LHCN-M2 (cell line): ENCODE measurements around the gene LRP5. TPM values are rescaled to one million over a fixed set of nuclear protein-coding genes. Genes with fewer than 3 reads are reported as not detected.
"Not testable (repeated sequence)": the region's sequence is repeated elsewhere in the genome, so short reads cannot be mapped to it uniquely, and the experiment has no call there.

ENCODE experiments used
- DNase-seq: peaks from one replicate; pipeline ENCODE4 v3.0.0-alpha.2; 2012; ENCODE audit warnings: low read depth
- total RNA-seq: library from RNA; depleted of rRNA; stranded (reverse); fragments of >200 nt; gene quantifications from 2 replicates; pipeline ENCODE4 v1.2.3, GENCODE V29; 2014

LRP5 gene
- total RNA-seq, 1 experiment from 2014 or later: 17.2 TPM

GRCh38 chr11:68388595-68389198, 76.3 kb downstream of the LRP5 start:
- DNase-seq: no peak

GRCh38 chr11:68390315-68390714, 77.9 kb downstream of the LRP5 start:
- DNase-seq: no peak

- DNase-seq: no peak
These were observed 80.4 kb downstream of the LRP5 start for GRCh38 chr11:68392822-68393221.

- peak; percentile 91 for DNase-seq
These were observed 84.1 kb downstream of the LRP5 start for GRCh38 chr11:68396516-68396915.

GRCh38 chr11:68397256-68397655, 84.9 kb downstream of the LRP5 start:
- DNase-seq: no peak

GRCh38 chr11:68398995-68399851, 86.8 kb downstream of the LRP5 start:
- DNase-seq: no peak

GRCh38 chr11:68399916-68400315, 87.5 kb downstream of the LRP5 start:
- DNase-seq: no peak

GRCh38 chr11:68400584-68400983, 88.2 kb downstream of the LRP5 start:
- DNase-seq: not testable (repeated sequence)

- DNase-seq: no peak
These were observed 89.5 kb downstream of the LRP5 start for GRCh38 chr11:68401856-68402255.

- DNase-seq: no peak
These were observed 90.1 kb downstream of the LRP5 start for GRCh38 chr11:68402355-68403031.

- no peak for DNase-seq
These were observed 91.0 kb downstream of the LRP5 start for GRCh38 chr11:68403424-68403823.

- no peak for DNase-seq
These were observed 91.4 kb downstream of the LRP5 start for GRCh38 chr11:68403831-68404230.

- no peak for DNase-seq
These were observed 94.2 kb downstream of the LRP5 start for GRCh38 chr11:68406324-68407313.

- no peak for DNase-seq
These were observed 96.1 kb downstream of the LRP5 start for GRCh38 chr11:68408512-68408911.

- DNase-seq: no peak
These were observed 97.5 kb downstream of the LRP5 start for GRCh38 chr11:68409748-68410344.

GRCh38 chr11:68411501-68411991, 99.2 kb downstream of the LRP5 start:
- peak; percentile 82 for DNase-seq

- peak; percentile 91 for DNase-seq
These were observed 100.4 kb downstream of the LRP5 start for GRCh38 chr11:68412593-68413475.

- no peak for DNase-seq
These were observed 101.2 kb downstream of the LRP5 start for GRCh38 chr11:68413591-68413999.

- DNase-seq: no peak
These were observed 102.3 kb downstream of the LRP5 start for GRCh38 chr11:68414496-68415221.
